ENCODE results near the gene PNPO.

The PNPO gene

DNA sequence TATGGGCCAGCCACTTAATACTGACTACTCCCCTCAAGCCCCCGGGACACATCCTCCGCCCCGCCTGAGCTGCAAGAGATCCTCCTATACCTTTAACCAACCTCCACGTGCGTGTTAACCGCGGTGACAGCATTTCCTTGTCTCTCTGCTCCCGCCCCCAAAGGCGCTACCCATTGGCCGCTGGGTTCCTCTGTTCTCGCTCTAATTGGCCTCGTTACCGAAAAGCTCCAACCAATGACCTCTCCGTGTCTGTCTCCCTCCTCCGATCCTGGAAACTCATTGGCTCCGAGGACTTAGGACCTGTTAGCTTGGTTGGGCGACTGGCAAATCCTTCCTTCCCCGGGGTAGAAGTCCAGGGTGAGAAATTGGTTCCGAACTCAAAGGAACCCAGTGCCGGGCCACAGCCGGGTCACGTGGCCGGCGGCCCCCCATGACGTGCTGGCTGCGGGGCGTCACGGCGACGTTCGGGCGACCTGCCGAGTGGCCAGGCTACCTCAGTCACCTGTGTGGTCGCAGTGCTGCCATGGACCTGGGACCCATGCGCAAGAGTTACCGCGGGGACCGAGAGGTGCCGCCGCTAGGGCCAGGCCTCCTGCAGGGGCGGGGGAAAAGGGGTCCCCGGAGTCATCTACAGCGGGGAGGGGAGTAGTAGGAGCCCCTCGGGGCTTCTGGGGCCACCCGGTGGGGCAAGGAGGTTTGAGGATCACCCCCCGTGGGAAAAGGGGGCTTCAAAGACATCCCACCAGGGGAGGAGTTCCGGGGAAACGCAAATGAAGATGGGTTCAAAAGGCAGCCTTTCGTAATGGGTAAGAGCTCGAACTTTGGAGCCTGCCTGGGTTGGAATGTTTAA, at the start of gene PNPO:
Gene PNPO (plus strand): TSS at position 326 of the 850 bp plus-strand sequence. CDS start 105 bp downstream, at position 431.
- peak; percentile 93 for DNase-seq

DNA sequence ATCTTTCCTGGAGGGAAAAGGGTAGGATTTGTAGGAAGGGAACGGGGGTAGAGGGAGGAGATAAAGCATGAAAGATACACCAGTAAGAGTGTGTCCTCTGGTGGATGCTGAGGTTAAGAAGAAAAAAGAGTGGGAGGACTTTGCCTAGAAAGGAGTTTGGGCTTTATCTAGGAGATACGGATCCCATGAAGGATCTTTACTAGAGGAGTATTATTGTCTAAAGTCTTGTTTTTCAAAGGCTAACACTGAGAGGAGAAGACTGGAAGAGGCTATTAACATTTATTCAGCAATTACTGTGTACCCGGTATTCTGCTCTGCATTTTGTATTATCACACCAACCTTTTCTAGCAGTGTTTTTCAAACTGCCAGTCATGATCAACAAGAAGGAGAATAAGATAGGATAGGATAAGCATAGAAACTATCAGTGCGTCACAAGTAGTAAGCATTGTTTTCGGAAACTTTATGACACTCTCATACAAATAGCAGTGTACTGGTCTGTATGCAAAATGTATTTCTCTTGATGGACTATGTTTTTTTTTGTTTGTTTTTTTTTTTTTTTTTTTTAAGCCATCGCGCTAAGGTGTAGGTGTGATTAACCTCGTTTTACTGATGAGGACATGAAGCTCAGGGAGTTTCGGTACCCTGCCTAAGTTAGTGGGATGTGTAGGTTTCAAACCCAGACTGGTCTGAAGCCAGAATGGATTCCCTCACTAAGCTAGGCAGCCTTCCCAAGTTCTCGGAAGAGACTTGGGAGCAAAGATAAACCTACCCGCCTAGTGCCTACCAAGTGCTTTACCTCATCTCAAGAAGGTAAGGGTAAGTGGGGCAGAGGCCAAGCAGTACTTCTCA, 46.6 kb upstream of the PNPO start:
- DNase-seq, result no peak

- DNase-seq, result no peak
Observed at GRCh38 chr17:47895347-47895855, 46.0 kb upstream of the PNPO start.

GRCh38 chr17:47895856-47896671, 45.3 kb upstream of the PNPO start, which contains the start of gene SP2:
Gene SP2, plus strand, starts transcription at chr17:47896236. Its CDS starts 51 bp downstream, at chr17:47896287.
- peak; percentile 100 for DNase-seq

DNA sequence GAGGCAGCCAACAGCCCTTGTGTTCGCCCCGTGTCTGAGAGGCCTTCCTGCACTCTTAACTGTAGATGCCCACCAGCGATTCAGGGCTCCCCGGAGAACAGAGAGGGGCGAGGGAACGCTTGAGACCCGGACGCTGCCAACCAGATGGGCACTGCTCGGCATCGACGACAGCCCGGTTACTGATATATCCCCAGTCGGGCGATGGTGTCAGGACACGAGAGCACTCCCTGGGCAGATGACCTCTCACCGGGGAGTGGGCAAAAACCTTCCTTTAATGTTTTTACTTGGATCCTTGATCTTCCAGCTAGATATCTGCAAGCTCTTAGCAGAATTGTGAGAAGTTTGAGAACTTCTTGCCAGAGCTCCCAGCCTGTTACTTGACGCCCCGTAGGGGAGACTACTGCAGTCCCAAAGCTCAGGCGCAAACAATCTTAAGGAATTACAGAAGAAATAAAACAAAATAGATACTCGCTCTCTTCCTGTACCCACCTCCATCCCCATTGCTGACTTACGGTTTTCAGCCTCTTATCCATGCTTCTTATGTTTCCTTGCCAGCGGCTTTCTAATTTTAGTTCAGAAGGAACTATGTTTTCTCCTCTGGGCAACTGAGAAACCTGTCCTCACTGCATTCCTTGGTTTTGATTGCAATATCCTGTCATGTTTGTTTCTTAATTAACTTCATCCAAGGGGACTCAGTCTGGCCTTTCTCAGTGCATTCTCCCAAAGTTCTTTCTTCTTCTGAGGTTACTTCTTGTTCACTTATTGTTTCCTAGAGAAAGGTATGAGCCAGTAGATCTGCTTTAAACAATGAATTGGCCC, 44.5 kb upstream of the PNPO start:
- DNase-seq, result no peak

GRCh38 chr17:47897561-47897960, 43.8 kb upstream of the PNPO start:
- DNase-seq, result no peak

GRCh38 chr17:47898241-47898640, 43.1 kb upstream of the PNPO start:
- DNase-seq, result no peak

DNA sequence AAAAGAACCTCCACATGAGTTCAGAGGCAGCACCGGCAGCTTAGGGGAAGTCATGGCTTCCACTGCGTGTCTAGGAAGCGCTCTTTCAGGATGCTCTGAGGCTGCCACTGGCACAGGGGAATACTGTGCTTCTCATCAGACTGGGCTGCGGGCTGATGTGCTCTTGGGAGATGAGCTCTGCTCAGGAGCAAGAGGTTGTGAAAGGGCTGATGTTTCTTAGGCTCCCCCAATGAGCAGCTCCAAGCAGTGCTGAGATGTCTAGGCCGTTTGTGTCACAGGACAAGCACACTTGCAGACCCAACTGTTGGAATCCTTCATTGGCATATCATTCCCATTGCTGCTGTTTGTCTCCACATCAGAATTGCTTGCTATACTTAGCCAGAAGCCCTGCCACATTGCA, 41.7 kb upstream of the PNPO start:
- DNase-seq, result no peak

- no peak for DNase-seq
Observed at GRCh38 chr17:47901423-47901822, 39.9 kb upstream of the PNPO start.

- DNase-seq, result no peak
Observed at GRCh38 chr17:47902039-47902744, 39.2 kb upstream of the PNPO start.

- DNase-seq, result no peak
Observed at GRCh38 chr17:47905221-47905733, 36.1 kb upstream of the PNPO start.

DNA sequence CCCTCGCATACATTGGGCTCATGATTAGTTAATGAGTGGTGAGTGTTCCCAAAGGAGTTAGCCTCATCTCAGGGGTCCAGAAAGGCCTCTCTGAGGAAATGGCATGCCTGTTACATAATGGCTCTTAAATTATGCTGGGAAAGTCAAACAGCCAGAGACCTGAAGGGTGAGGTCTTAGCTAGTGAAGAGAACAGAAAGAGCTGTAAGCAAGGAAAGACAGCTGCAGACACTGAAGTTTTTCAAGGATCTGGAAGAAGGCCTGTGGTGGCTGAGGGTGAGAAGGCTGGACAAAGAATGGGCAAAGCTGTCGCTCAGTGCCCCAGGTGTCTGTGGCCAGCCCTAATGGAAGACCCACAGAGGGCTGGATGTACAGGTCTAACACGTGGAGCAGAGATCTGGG, 34.9 kb upstream of the PNPO start:
- no peak for DNase-seq

- no peak for DNase-seq
Observed at GRCh38 chr17:47907932-47908562, 33.3 kb upstream of the PNPO start.

DNA sequence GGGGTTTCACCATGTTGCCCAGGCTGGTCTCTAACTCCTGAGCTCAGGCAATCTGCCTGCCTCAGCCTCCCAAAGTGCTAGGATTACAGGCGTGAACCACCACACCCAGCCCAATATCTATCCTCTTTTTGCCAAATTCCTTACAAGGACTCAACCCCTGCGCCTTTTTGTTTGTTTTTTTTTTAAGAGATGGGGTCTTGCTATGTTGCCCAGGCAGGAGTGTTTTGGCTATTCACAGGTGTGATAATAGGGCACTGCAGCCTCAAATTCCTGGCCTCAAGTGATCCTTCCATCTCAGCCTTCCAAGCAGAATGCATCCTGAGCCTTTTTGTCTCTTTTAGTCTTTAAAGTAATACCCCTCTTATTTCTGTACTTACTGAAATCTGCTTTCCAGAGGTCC, 28.3 kb upstream of the PNPO start:
- DNase-seq, result no peak

GRCh38 chr17:47914306-47914948, 26.9 kb upstream of the PNPO start:
- no peak for DNase-seq

- DNase-seq, result no peak
Observed at GRCh38 chr17:47915776-47916398, 25.5 kb upstream of the PNPO start.

- DNase-seq, result no peak
Observed at GRCh38 chr17:47916489-47917208, 24.7 kb upstream of the PNPO start.

- no peak for DNase-seq
Observed at GRCh38 chr17:47917581-47917980, 23.8 kb upstream of the PNPO start.

- DNase-seq, result no peak
Observed at GRCh38 chr17:47918006-47918405, 23.4 kb upstream of the PNPO start.
